ENCODE data around the gene MUC5B. TPM values are rescaled to one million over a fixed set of nuclear protein-coding genes. Genes with fewer than 3 reads are reported as not detected.

Gene MUC5B
- total RNA-seq, 2 donors from 2014 or later, result not detected

- Mint-ChIP-seq H3K36me3 (peaks cover 19% of the 10 kb centered on the region in 2 donors), H3K9me3 (peaks cover 11 to 13% of the 10 kb centered on the region in 2 donors), H3K27ac (peak overlapping the region in 1 of 2 donors; percentile 57)
- DNase-seq (ENCODE audit: low spot score in 2 of 2) (peak in 1 of 2 donors; percentile 59), ATAC-seq (peak; percentile 56 to 62)
Observed at GRCh38 chr11:1308743-1309497, 86.1 kb downstream of the MUC5B start.

- peaks cover 19% of the 10 kb centered on the region in 2 donors for H3K36me3 Mint-ChIP-seq
Observed at GRCh38 chr11:1309498-1310317, 86.8 kb downstream of the MUC5B start, which contains the start of gene TOLLIP. Gene TOLLIP, minus strand, starts transcription at chr11:1309632. Its CDS starts 134 bp downstream, at chr11:1309498.

GRCh38 chr11:1310318-1310687, 87.4 kb downstream of the MUC5B start:
- Mint-ChIP-seq H3K27ac (peak overlapping the region; percentile 86 to 91), H3K36me3 (peaks cover 19% of the 10 kb centered on the region in 2 donors), H3K9me3 (peaks cover 11 to 13% of the 10 kb centered on the region in 2 donors)
- ATAC-seq (no peak), DNase-seq (ENCODE audit: low spot score in 2 of 2) (no peak)

More at GRCh38 chr11:1309498-1310317, 86.8 kb downstream of the MUC5B start, which contains the start of gene TOLLIP:
- H3K9me3 Mint-ChIP-seq, result peaks cover 11 to 13% of the 10 kb centered on the region in 2 donors
- DNase-seq (ENCODE audit: low spot score in 2 of 2) (peak; percentile 98 to 100), ATAC-seq (peak; percentile 89 to 93)
- H3K27ac Mint-ChIP-seq, result peak within 1 kb of the TSS; percentile 86 to 91

GRCh38 chr11:1310772-1311468, 88.1 kb downstream of the MUC5B start:
- peaks cover 19% of the 10 kb centered on the region in 2 donors for H3K36me3 Mint-ChIP-seq
- H3K27ac Mint-ChIP-seq, result peak overlapping the region; percentile 86 to 91
- H3K9me3 Mint-ChIP-seq, result peaks cover 11 to 13% of the 10 kb centered on the region in 2 donors
- ATAC-seq (no peak), DNase-seq (ENCODE audit: low spot score in 2 of 2) (no peak)

Other genes with a start within 250 kb of the MUC5B start
- not detected for gene MUC6, start 186.3 kb upstream of the MUC5B start, total RNA-seq
- gene MUC2, start 148.2 kb upstream of the MUC5B start, total RNA-seq, result not detected
- not detected for gene MUC5AC, start 65.1 kb upstream of the MUC5B start, total RNA-seq
- 10 to 100 TPM; 29.5 to 36.1 TPM for gene TOLLIP, start 86.6 kb downstream of the MUC5B start, total RNA-seq
- gene BRSK2, start 166.9 kb downstream of the MUC5B start, total RNA-seq, result 1 to 10 TPM in 1 of 2 donors, under 1 TPM in 1; 0.45 to 1.3 TPM

Data from activated naive CD4-positive, alpha-beta T cell treated with anti-CD3 and anti-CD28 coated beads, Interleukin-2, amount 50 U/mL, for 72 hours (primary cell).